ENCODE measurements around the gene IQCK.

IQCK gene

DNA sequence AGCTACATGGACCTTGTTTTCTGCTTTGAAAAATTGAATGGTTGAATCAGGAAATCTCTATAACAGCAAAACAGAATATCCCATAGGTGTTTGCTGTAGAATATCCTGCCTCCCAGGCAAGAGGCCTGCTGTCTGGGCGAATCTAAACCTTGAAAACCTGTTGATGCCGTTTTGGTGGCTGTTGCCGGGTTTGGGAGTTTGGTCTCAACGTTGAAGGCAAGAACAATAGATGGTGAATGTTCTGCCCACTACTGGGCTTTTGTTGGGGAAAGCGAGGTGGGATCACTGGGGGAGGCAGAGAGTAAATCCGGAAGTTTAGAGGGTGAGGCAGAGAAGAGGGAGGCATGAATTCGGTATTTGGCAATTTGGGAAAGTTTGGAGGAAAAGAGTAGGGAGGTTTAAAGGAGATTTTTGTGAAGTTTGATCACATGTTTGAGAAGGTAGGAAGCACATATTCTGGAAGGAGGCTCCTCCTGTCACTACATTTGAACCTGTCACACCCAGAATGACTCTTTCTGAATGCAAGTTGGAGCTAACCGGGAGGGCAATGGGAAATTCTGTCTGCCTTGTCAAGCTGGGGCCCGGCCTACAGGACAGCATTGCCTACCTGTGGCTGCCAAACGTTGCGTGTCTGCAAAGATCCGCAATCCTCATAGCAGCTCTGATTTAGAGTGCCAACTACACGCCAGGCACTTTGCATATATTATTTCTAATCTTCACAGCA lies 120.1 kb downstream of the IQCK start:
- no peak overlapping the region for H3K4me3 ChIP-seq (replicated peaks; ENCODE audit: low read depth, low read length)
- TF ChIP-seq CTCF (IDR thresholded peaks at IDR 0.05; ENCODE audit: low read length, missing control alignments): no peak
- DNase-seq (ENCODE audit: low read depth): no peak

DNA sequence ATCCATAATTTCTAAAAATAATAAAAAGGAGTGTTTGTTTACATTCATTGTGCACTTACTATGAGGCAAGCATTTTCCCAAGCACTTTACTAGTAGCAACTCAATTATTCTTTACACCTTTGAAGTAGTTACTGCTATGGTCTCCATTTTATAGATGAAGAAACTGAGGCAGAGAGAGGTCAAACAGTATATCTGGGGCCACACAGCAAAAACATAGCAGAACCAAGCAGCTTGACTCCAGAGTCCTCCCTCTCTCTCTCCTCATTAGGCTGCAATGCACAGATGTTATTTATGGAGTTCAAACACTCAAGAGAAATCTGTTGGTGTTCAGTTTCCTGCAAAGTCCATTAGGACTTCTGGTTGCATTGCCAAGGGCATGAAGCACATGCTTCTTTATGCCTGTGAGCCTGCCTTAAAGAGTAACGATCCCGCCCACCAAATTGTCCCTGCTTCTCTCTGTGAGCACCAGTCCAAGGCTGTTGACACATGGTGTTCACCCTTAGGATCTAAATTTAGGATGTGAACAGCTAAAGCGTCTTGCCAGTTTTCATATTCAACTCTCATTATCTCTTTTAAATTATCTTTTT lies 122.5 kb downstream of the IQCK start:
- no peak overlapping the region for H3K4me3 ChIP-seq (replicated peaks; ENCODE audit: low read depth, low read length)
- no peak for DNase-seq (ENCODE audit: low read depth)
- no peak for TF ChIP-seq CTCF (IDR thresholded peaks at IDR 0.05; ENCODE audit: low read length, missing control alignments)

DNA sequence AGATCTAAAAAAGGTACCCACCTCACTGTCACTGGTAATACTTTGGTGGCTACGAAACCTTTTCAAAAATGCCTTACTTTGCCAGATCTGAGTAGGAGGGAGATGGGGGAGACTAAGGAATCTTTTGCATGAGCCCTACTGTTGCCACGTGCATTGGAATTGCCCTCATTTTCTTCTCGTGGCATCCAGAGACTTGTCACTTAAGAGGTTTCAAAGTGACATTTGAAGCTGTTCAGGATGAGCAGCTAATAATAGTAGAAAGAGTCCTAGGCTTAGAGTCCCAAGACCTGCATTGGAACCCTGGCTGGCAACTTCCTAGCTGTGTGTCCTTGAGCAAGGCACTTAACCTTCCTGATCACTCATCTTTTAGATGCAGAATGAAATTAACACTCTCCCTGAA lies 123.1 kb downstream of the IQCK start:
- DNase-seq (ENCODE audit: low read depth): no peak
- no peak overlapping the region for H3K4me3 ChIP-seq (replicated peaks; ENCODE audit: low read depth, low read length)
- TF ChIP-seq CTCF (IDR thresholded peaks at IDR 0.05; ENCODE audit: low read length, missing control alignments): no peak

DNA sequence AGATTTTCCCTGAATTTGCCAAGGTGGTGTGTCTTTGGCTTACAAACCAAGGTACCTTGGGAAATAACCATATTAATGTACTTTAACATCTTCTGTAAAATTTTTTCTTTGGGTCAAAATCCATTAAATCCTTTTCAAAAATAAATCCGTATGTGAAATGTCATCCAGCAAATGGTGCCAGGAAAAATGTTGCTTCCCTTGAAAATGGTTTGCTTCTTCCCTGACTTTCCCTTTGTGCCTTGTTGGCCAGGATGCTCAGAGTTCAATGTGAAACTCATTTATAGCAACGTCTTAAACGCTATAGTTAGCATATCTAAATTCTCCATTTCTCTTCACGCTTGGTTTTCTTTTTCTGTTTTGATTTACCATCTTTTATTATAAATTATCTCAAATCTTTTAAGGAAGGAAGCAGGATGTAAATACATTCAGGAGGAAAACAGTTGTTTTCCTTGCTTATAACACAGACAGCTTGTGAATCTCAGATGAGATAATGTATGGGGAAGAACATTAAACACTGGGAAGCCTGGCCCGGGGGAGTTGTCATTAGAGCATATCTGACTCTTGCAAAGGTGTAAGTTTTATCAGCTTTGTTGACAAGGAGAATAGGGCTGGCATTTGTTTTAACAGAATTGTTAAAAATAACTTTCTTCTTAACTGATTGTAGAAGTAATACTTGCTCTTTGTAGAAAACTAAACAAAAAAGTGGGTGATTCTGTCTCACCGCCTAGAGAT lies 124.5 kb downstream of the IQCK start:
- no peak overlapping the region for H3K4me3 ChIP-seq (replicated peaks; ENCODE audit: low read depth, low read length)
- DNase-seq (ENCODE audit: low read depth): no peak
- TF ChIP-seq CTCF (IDR thresholded peaks at IDR 0.05; ENCODE audit: low read length, missing control alignments): no peak

DNA sequence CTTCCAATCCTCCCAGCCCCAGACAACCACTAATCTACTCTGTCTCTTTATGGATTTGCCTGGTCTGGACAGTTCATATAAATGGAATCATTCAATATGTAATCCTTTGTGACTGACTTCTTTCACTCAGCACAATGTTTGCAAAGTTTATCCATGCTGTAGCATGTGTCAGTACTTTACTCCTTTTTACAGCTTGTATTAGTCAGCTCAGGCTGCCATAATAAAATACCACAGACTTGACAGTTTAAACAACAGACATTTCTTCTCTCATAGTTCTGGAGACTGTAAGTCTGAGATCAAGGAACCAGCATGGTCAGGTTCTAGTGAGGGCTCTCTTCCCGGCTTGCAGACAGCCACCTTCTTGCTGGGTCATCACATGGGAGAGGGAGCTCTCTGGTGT lies 125.3 kb downstream of the IQCK start:
- no peak for DNase-seq (ENCODE audit: low read depth)
- H3K4me3 ChIP-seq (replicated peaks; ENCODE audit: low read depth, low read length): no peak overlapping the region
- TF ChIP-seq CTCF (IDR thresholded peaks at IDR 0.05; ENCODE audit: low read length, missing control alignments): no peak

DNA sequence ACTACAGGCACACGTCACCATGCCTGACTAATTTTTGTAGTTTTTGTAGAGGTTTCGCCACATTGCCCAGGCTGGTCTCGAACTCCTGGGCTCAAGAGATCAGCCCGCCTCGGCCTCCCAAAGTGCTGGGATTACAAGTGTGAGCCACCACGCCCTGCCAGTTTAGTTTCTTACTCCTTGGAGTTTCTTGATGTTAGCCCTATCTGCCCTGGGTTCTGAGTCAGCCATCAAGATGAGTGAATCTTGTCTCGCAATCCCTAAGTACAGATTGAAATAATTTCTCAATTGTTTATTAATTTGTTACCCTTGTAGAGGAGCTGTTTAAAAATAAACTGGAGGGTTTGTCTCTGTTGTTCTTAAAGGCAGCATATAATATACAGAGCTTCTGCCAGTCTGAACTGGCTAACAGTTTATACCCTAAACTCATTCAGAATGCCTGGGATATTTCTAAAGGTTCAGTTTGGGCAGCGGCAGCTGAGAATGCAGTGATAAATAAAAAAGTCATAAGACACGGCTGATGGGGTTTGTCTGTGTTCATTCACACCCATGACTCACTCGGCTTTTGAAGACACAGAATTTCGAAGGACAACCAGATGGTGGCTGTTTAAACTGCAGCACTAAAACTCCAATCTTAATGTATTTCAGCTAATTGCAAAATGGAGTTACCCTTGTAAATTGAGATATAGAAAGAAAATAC lies 127.0 kb downstream of the IQCK start:
- no peak overlapping the region for H3K4me3 ChIP-seq (replicated peaks; ENCODE audit: low read depth, low read length)
- TF ChIP-seq CTCF (IDR thresholded peaks at IDR 0.05; ENCODE audit: low read length, missing control alignments): no peak
- DNase-seq (ENCODE audit: low read depth): peak; percentile 77

Data from fibroblast of pulmonary artery (primary cell).